GM23338 (cell line): ENCODE measurements around the gene APBA2.

Experiments used
- CREB1 ChIP-seq: fragments of 250-450 bp; sonication (Bioruptor Pico); IDR thresholded peaks from 2 replicates; pipeline ENCODE4 v1.5.0; 2020; ENCODE audit warnings: low read depth, mild to moderate bottlenecking, moderate library complexity
- CTCF ChIP-seq, 2 experiments: fragments of 200-600 bp in 1 of 2; sonication (generic) in 1 of 2; conservative IDR thresholded peaks; 2 replicates each; pipeline versions ENCODE4 v1.5.1 to v1.6.1; 2016 to 2017; ENCODE audit warnings: antibody characterized with exemption in 2 of 2, low read depth in 2 of 2, mild to moderate bottlenecking in 2 of 2, moderate library complexity in 1 of 2
- EZH2 ChIP-seq: fragments of 200-600 bp; sonication (generic); IDR thresholded peaks from one replicate; pipeline ENCODE4 v1.8.0; 2017; ENCODE audit warnings: antibody characterized with exemption, mild to moderate bottlenecking, low read depth; ENCODE audit not compliant: unreplicated experiment
- JUNB ChIP-seq: IDR thresholded peaks from one replicate; pipeline ENCODE4 v1.6.1; 2016; ENCODE audit warnings: antibody characterized with exemption; ENCODE audit not compliant: unreplicated experiment

GRCh38 chr15:29018995-29019976 lies 133.5 kb downstream of the APBA2 start:
- TF ChIP-seq CTCF (conservative IDR thresholded peaks at IDR 0.05; ENCODE audit: low read depth in 2 of 2) (no peak), CREB1 (CRISPR knock-in tag) (no peak), EZH2 (no peak), JUNB (no peak)
